H1 (cell line): ENCODE measurements around the gene BSN. TPM values are rescaled to one million over a fixed set of nuclear protein-coding genes. Genes with fewer than 3 reads are reported as not detected.

ENCODE experiments used
- KDM4A ChIP-seq: IDR thresholded peaks from one replicate; pipeline ENCODE4 v1.7.1; 2012; ENCODE audit warnings: low read depth, mild to moderate bottlenecking, moderate library complexity, low read length, inconsistent platforms; ENCODE audit not compliant: severe bottlenecking
- POLR2AphosphoS5 ChIP-seq: IDR thresholded peaks from 2 replicates; pipeline ENCODE4 v1.6.1; 2011; ENCODE audit warnings: low read depth, low read length
- POU5F1 ChIP-seq: IDR thresholded peaks from 2 replicates; pipeline ENCODE4 v1.6.1; 2011; ENCODE audit warnings: low read depth, mild to moderate bottlenecking, low read length, moderate library complexity
- SIN3A ChIP-seq, 2 experiments: IDR thresholded peaks in 1 of 2; conservative IDR thresholded peaks in 1 of 2; 2 replicates each; pipeline ENCODE4 v1.6.1; 2011 to 2012; ENCODE audit warnings: low read length in 2 of 2, improper control_type of control experiment in 1 of 2, low read depth in 1 of 2, mild to moderate bottlenecking in 1 of 2
- SP1 ChIP-seq: IDR thresholded peaks from 2 replicates; pipeline ENCODE4 v1.6.1; 2011; ENCODE audit warnings: low read depth, low read length
- SUZ12 ChIP-seq: fragments of 200-600 bp; sonication (generic); IDR thresholded peaks from 2 replicates; pipeline ENCODE4 v1.6.1; 2012; ENCODE audit warnings: mild to moderate bottlenecking, inconsistent platforms, low read length, moderate library complexity, mixed read lengths
- YY1 ChIP-seq: IDR thresholded peaks from 2 replicates; pipeline ENCODE4 v1.6.1; 2011; ENCODE audit warnings: low read depth, mild to moderate bottlenecking, low read length
- ZNF274 ChIP-seq: IDR thresholded peaks from 2 replicates; pipeline ENCODE4 v1.7.0; 2012; ENCODE audit warnings: low read length, borderline replicate concordance; ENCODE audit errors: extremely low read depth
- polyA plus RNA-seq, 7 experiments: library from polyadenylated mRNA; depleted of rRNA in 3 of 7; stranded (reverse) in 5 of 7; unstranded in 2 of 7; fragments of >200 nt in 5 of 7; fragments of 200-250 nt in 2 of 7; gene quantifications; 1 replicate in 5 of 7; 2 replicates in 1 of 7; 4 replicates in 1 of 7; pipeline versions ENCODE4 v1.2.1 to v1.2.3, GENCODE V29; 2011 to 2013; ENCODE audit warnings: missing spikeins in 2 of 7, mixed read lengths in 2 of 7
- total RNA-seq: library from RNA; stranded (reverse); fragmentation: NEBNext Ultra II Directional; extraction: Animal tissue kit (Norgen Biotek cat#: 25700); gene quantifications from 2 replicates; pipeline ENCODE4 v1.2.1, GENCODE V29; 2021
- TF ChIP-seq, protein P1 (sequence below): IDR thresholded peaks from 2 replicates; pipeline ENCODE4 v1.6.1; 2011; ENCODE audit warnings: low read length, improper control_type of control experiment
- TF ChIP-seq, protein P2 (sequence below): fragments of 300-600 bp; sonication (generic); IDR thresholded peaks from 2 replicates; pipeline ENCODE4 v1.7.1; 2012; ENCODE audit warnings: low read length, moderate library complexity, mild to moderate bottlenecking, inconsistent platforms; ENCODE audit not compliant: insufficient replicate concordance

The BSN gene
- total and polyA plus RNA-seq, 2 of the 8 experiments (the other 6 are each of a cell fraction or from before 2014, with no cell fraction given): 0.60 to 3.0 TPM

DNA sequence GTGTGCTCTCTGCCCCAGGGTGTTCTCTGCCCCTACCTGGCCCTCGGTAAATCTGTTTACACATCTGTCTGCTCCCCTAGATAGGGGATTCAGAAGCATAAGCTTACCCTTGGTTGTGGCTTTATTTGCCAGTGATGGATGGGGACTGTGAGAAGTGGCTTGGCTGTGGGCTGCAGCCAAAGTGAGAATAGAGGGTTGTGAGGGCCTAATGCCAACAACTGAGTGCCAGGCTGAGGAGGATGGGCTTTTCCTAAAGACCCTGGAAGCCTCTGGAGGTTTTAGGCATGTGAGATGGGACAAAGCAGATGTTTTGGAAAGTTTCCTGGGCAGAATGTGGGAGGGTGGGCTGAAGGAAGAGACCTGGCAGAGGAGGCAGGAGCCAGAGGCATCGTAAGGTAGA, 104.4 kb downstream of the BSN start (continued):
- TF ChIP-seq, protein P1, sequence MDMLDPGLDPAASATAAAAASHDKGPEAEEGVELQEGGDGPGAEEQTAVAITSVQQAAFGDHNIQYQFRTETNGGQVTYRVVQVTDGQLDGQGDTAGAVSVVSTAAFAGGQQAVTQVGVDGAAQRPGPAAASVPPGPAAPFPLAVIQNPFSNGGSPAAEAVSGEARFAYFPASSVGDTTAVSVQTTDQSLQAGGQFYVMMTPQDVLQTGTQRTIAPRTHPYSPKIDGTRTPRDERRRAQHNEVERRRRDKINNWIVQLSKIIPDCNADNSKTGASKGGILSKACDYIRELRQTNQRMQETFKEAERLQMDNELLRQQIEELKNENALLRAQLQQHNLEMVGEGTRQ: no peak
- TF ChIP-seq SP1: no peak
- TF ChIP-seq KDM4A: no peak
- TF ChIP-seq ZNF274: no peak
- TF ChIP-seq POU5F1: no peak
- TF ChIP-seq POLR2AphosphoS5: no peak
- TF ChIP-seq, protein P2, sequence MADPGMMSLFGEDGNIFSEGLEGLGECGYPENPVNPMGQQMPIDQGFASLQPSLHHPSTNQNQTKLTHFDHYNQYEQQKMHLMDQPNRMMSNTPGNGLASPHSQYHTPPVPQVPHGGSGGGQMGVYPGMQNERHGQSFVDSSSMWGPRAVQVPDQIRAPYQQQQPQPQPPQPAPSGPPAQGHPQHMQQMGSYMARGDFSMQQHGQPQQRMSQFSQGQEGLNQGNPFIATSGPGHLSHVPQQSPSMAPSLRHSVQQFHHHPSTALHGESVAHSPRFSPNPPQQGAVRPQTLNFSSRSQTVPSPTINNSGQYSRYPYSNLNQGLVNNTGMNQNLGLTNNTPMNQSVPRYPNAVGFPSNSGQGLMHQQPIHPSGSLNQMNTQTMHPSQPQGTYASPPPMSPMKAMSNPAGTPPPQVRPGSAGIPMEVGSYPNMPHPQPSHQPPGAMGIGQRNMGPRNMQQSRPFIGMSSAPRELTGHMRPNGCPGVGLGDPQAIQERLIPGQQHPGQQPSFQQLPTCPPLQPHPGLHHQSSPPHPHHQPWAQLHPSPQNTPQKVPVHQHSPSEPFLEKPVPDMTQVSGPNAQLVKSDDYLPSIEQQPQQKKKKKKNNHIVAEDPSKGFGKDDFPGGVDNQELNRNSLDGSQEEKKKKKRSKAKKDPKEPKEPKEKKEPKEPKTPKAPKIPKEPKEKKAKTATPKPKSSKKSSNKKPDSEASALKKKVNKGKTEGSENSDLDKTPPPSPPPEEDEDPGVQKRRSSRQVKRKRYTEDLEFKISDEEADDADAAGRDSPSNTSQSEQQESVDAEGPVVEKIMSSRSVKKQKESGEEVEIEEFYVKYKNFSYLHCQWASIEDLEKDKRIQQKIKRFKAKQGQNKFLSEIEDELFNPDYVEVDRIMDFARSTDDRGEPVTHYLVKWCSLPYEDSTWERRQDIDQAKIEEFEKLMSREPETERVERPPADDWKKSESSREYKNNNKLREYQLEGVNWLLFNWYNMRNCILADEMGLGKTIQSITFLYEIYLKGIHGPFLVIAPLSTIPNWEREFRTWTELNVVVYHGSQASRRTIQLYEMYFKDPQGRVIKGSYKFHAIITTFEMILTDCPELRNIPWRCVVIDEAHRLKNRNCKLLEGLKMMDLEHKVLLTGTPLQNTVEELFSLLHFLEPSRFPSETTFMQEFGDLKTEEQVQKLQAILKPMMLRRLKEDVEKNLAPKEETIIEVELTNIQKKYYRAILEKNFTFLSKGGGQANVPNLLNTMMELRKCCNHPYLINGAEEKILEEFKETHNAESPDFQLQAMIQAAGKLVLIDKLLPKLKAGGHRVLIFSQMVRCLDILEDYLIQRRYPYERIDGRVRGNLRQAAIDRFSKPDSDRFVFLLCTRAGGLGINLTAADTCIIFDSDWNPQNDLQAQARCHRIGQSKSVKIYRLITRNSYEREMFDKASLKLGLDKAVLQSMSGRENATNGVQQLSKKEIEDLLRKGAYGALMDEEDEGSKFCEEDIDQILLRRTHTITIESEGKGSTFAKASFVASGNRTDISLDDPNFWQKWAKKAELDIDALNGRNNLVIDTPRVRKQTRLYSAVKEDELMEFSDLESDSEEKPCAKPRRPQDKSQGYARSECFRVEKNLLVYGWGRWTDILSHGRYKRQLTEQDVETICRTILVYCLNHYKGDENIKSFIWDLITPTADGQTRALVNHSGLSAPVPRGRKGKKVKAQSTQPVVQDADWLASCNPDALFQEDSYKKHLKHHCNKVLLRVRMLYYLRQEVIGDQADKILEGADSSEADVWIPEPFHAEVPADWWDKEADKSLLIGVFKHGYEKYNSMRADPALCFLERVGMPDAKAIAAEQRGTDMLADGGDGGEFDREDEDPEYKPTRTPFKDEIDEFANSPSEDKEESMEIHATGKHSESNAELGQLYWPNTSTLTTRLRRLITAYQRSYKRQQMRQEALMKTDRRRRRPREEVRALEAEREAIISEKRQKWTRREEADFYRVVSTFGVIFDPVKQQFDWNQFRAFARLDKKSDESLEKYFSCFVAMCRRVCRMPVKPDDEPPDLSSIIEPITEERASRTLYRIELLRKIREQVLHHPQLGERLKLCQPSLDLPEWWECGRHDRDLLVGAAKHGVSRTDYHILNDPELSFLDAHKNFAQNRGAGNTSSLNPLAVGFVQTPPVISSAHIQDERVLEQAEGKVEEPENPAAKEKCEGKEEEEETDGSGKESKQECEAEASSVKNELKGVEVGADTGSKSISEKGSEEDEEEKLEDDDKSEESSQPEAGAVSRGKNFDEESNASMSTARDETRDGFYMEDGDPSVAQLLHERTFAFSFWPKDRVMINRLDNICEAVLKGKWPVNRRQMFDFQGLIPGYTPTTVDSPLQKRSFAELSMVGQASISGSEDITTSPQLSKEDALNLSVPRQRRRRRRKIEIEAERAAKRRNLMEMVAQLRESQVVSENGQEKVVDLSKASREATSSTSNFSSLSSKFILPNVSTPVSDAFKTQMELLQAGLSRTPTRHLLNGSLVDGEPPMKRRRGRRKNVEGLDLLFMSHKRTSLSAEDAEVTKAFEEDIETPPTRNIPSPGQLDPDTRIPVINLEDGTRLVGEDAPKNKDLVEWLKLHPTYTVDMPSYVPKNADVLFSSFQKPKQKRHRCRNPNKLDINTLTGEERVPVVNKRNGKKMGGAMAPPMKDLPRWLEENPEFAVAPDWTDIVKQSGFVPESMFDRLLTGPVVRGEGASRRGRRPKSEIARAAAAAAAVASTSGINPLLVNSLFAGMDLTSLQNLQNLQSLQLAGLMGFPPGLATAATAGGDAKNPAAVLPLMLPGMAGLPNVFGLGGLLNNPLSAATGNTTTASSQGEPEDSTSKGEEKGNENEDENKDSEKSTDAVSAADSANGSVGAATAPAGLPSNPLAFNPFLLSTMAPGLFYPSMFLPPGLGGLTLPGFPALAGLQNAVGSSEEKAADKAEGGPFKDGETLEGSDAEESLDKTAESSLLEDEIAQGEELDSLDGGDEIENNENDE: no peak
- TF ChIP-seq SIN3A (conservative IDR thresholded peaks at IDR 0.05 in 1 of 2, IDR thresholded peaks at IDR 0.05 in 1 of 2; ENCODE audit: low read depth in 1 of 2, low read length in 2 of 2): no peak
- TF ChIP-seq SUZ12: no peak
- TF ChIP-seq YY1: no peak
- TF ChIP-seq, all 59 proteins: peak for 0
